Common myeloid progenitor, CD34-positive (primary cell): ENCODE results near the gene JAKMIP2.

Experiments
- CTCF ChIA-PET: fragments of 350-600 bp; sonication (Branson Sonifier 250); formaldehyde crosslinking; loops from one replicate; lab custom pipeline; 2021; ENCODE audit warnings: antibody characterized with exemption; lab: Charles Lee
- POLR2A ChIA-PET: fragments of 350-600 bp; sonication (Branson Sonifier 250); formaldehyde crosslinking; loops from one replicate; lab custom pipeline; 2021; ENCODE audit warnings: antibody characterized with exemption; lab: Charles Lee
- DNase-seq, 3 donors: peaks; one replicate each; pipeline versions ENCODE4 v3.0.0 to v3.0.0-alpha.2; 2013
- H3K27ac ChIP-seq, 2 experiments: 1 replicate in 1 of 2; 2 replicates in 1 of 2; pipeline ENCODE4 v1.7.0; 2013; ENCODE audit warnings: inconsistent platforms in 2 of 2, low read length in 2 of 2, mild to moderate bottlenecking in 2 of 2, low read depth in 1 of 2, moderate library complexity in 1 of 2; ENCODE audit not compliant: severe bottlenecking in 2 of 2, insufficient read depth in 1 of 2, poor library complexity in 1 of 2
- H3K27me3 ChIP-seq, 5 experiments: replicated peaks in 2 of 5; 1 replicate in 3 of 5; 2 replicates in 2 of 5; pipeline versions ENCODE4 v1.6.1 to v1.7.0; 2013; ENCODE audit warnings: low read length in 4 of 5, mild to moderate bottlenecking in 2 of 5, moderate library complexity in 2 of 5, inconsistent platforms in 1 of 5; ENCODE audit not compliant: insufficient read depth in 5 of 5, control insufficient read depth in 4 of 5
- H3K36me3 ChIP-seq, 4 experiments: 1 replicate in 2 of 4; 2 replicates in 2 of 4; pipeline versions ENCODE4 v1.6.1 to v1.7.0; 2013; ENCODE audit warnings: low read length in 3 of 4, control low read depth in 1 of 4, mild to moderate bottlenecking in 1 of 4; ENCODE audit not compliant: control insufficient read depth in 4 of 4, insufficient read depth in 4 of 4
- H3K4me1 ChIP-seq, 4 experiments: 1 replicate in 3 of 4; 2 replicates in 1 of 4; pipeline versions ENCODE4 v1.6.1 to v1.7.1; 2013; ENCODE audit warnings: low read length in 3 of 4, mild to moderate bottlenecking in 3 of 4, control low read depth in 1 of 4, inconsistent platforms in 1 of 4, moderate library complexity in 1 of 4; ENCODE audit not compliant: control insufficient read depth in 4 of 4, insufficient read depth in 4 of 4; ENCODE audit errors: control extremely low read depth in 1 of 4
- H3K4me3 ChIP-seq, 7 experiments: 1 replicate in 4 of 7; 2 replicates in 3 of 7; pipeline versions ENCODE4 v1.5.1 to v1.7.0; 2013; ENCODE audit warnings: mild to moderate bottlenecking in 7 of 7, low read length in 6 of 7, moderate library complexity in 6 of 7, inconsistent platforms in 2 of 7, low read depth in 2 of 7, control low read depth in 1 of 7; ENCODE audit not compliant: insufficient read depth in 4 of 7, control insufficient read depth in 1 of 7; ENCODE audit errors: extremely low read depth in 1 of 7
- H3K9me3 ChIP-seq, 5 experiments: 1 replicate in 4 of 5; 2 replicates in 1 of 5; pipeline versions ENCODE4 v1.6.1 to v1.7.1; 2013; ENCODE audit warnings: low read length in 4 of 5, mild to moderate bottlenecking in 2 of 5, inconsistent platforms in 1 of 5, low read depth in 1 of 5, moderate library complexity in 1 of 5; ENCODE audit not compliant: control insufficient read depth in 4 of 5, insufficient read depth in 2 of 5; ENCODE audit errors: control extremely low read depth in 1 of 5
- WGBS: methylation state at CpG from one replicate; pipeline ENCODE4 v1.1.5; 2013; ENCODE audit not compliant: insufficient coverage; 5-methylcytosine and 5-hydroxymethylcytosine counted together

The JAKMIP2 gene

GRCh38 chr5:147712598-147712997, 69.9 kb downstream of the JAKMIP2 start:
- Histone ChIP-seq H3K36me3 (no peaks in the 10 kb centered on the region), H3K27ac (peak overlapping the region; percentile 55 to 71), H3K4me1 (peaks cover 0 to 16% (median 6%) of the 10 kb centered on the region in 4 experiments), H3K27me3 (no peaks in the 10 kb centered on the region), H3K9me3 (no peaks in the 10 kb centered on the region), H3K4me3 (peak overlapping the region in 6 of 7 experiments; percentile 28 to 72 (median 46))
- ChIA-PET CTCF (no interaction called here), POLR2A (interaction anchor here (0.6 kb wide), 1 partner anchor 449 kb away, joined by 3 read pairs; no protein-coding TSS in a partner anchor)
- DNase-seq: peak; percentile 20 to 57 (median 49)
- WGBS: 0% methylated on average over 1 of the region's 4 CpGs

DNA sequence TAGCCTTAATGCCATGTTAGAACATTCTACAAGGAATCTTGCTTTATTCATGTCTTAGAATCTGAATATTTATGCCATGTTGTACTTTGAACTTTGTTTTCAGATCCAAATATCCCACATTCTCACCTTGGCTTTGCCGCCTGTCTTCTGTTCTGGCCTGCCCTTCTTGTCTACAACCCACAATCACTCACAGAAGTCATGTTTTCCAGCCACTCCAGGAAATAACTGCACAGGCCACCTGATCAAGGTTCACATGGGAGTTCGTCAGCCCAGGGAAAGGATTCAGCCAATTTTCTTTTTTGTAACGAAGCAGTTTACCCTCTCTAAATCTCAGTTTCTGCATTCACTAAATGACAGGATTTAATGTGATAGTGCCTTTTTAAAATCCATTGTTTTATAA, 70.5 kb downstream of the JAKMIP2 start:
- WGBS: 92% methylated on average over 2 of the region's 3 CpGs

DNA sequence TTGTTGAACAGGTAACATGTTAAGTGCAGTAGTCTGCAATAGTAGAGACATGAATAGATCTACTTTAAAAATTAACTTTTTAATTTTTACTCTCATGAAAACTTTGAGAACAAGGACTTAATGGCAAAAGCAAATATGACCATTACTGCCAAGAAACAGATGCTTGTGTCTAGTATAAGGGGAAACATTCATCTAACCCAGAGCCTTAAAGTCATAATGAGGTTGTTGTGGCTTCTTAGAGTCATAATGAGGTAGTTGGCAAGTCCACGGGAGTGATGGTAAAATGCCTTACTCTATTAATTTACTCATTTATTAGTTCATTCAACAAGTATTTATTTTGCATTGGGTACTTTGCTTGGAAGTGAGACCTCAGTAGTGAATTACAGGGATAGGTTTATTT, 71.5 kb downstream of the JAKMIP2 start:
- Histone ChIP-seq H3K27me3 (no peaks in the 10 kb centered on the region), H3K27ac (no peak overlapping the region), H3K4me1 (peaks cover 0 to 16% (median 6%) of the 10 kb centered on the region in 4 experiments), H3K36me3 (no peaks in the 10 kb centered on the region), H3K9me3 (no peaks in the 10 kb centered on the region), H3K4me3 (no peak overlapping the region)
- POLR2A ChIA-PET: no interaction called here
- peak in 1 of 3 donors; percentile 21 for DNase-seq
- WGBS: no CpG with 5 or more reads among the region's 1 CpG
- CTCF ChIA-PET: no interaction called here

More for the DNA sequence above, 70.5 kb downstream of the JAKMIP2 start:
- peak overlapping the region in 1 of 2 experiments; percentile 55 for H3K27ac ChIP-seq
- no peak for DNase-seq
- no peaks in the 10 kb centered on the region for H3K27me3 ChIP-seq
- peaks cover 0 to 16% (median 6%) of the 10 kb centered on the region in 4 experiments for H3K4me1 ChIP-seq
- ChIA-PET POLR2A (interaction anchor here (0.6 kb wide), 1 partner anchor 449 kb away, joined by 3 read pairs; no protein-coding TSS in a partner anchor), CTCF (no interaction called here)
- no peaks in the 10 kb centered on the region for H3K9me3 ChIP-seq
- peak overlapping the region in 1 of 7 experiments; percentile 56 for H3K4me3 ChIP-seq
- H3K36me3 ChIP-seq: no peaks in the 10 kb centered on the region

DNA sequence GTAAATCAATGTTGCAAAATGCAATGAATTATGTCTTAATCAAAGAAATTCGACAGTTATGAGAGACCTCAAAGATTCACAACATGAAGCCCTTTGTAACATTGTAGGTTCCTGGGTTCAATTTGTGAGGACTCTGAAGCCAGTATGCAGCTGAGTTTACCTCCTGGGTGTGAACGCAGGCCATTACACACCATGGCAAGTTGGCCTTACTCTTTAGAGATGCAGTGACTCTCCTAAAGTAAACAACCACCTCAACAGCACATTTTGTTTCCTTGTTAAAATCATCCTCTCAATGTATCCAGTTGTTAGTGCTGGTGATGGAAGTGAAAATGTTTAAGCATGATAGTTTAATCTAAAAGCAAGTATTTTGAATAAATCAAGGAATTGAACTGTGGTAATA, 73.8 kb downstream of the JAKMIP2 start:
- Histone ChIP-seq H3K27me3 (no peaks in the 10 kb centered on the region), H3K4me1 (peaks cover 0 to 15% (median 6%) of the 10 kb centered on the region in 4 experiments), H3K9me3 (no peaks in the 10 kb centered on the region), H3K4me3 (no peak overlapping the region), H3K27ac (no peak overlapping the region), H3K36me3 (no peaks in the 10 kb centered on the region)
- CTCF ChIA-PET: interaction anchor here (1.0 kb wide), 1 partner anchor 20 kb away, joined by 3 read pairs; no protein-coding TSS in a partner anchor
- POLR2A ChIA-PET: no interaction called here
- DNase-seq: no peak
- WGBS: 94% methylated on average over 2 of the region's 2 CpGs

DNA sequence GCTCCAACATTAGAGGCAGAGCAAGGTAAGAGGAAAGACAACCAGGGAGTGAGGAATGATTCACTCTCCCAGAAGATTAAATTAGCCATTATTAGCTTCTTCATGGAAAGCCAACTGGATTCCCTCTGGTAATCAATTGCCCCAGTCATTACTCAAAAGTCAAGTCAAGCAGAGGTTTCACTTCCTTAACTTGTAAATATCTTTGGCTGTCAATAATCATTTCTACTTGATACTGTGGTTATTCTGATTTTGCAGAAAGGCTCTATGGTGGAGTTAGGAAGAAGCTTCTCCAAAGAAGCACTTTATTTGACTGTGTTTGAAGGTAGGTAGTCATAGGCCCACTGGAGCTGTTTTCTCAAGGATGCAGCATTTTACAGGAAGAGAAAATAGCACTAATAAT, 78.0 kb downstream of the JAKMIP2 start:
- CTCF ChIA-PET: no interaction called here
- Histone ChIP-seq H3K4me3 (no peak overlapping the region), H3K27me3 (no peaks in the 10 kb centered on the region), H3K9me3 (peaks cover 0 to 2% (median 0%) of the 10 kb centered on the region in 5 experiments), H3K4me1 (no peaks in the 10 kb centered on the region), H3K27ac (no peak overlapping the region), H3K36me3 (no peaks in the 10 kb centered on the region)
- POLR2A ChIA-PET: interaction anchor here (1.2 kb wide), 1 partner anchor 42 kb away, joined by 3 read pairs; no protein-coding TSS in a partner anchor
- DNase-seq: no peak

DNA sequence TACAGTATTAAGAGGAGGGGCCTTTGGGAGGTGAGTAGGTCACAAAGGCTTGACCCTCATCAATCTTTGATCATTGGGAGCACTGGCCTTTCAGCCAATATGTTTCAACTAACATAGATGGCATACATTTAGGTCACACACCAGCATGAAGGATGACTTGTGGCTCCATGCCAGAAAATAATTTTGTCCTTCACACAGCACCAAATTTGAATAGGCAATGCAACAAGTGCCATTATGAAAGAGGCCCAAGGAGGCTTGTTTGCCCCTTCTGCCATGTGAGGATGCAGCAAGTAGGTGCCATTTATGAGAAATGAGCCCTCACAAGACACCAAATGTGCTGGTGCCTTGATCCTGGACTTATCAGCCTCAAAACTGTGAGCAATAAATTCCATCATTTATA, 81.1 kb downstream of the JAKMIP2 start:
- Histone ChIP-seq H3K27me3 (no peaks in the 10 kb centered on the region), H3K36me3 (peaks cover 0 to 7% (median 3%) of the 10 kb centered on the region in 4 experiments), H3K4me1 (no peaks in the 10 kb centered on the region), H3K4me3 (no peak overlapping the region), H3K27ac (no peak overlapping the region), H3K9me3 (peaks cover 1 to 25% (median 18%) of the 10 kb centered on the region in 5 experiments)
- no peak for DNase-seq
- ChIA-PET CTCF (no interaction called here), POLR2A (no interaction called here)

GRCh38 chr5:147699496-147700088, 82.9 kb downstream of the JAKMIP2 start:
- peaks cover 1 to 25% (median 18%) of the 10 kb centered on the region in 5 experiments for H3K9me3 ChIP-seq
- H3K27me3 ChIP-seq: no peaks in the 10 kb centered on the region
- no peak for DNase-seq
- WGBS: 100% methylated on average over 2 of the region's 3 CpGs
- POLR2A ChIA-PET: no interaction called here
- no peak overlapping the region for H3K27ac ChIP-seq
- H3K4me1 ChIP-seq: no peaks in the 10 kb centered on the region
- H3K4me3 ChIP-seq: no peak overlapping the region
- peaks cover 0 to 7% (median 3%) of the 10 kb centered on the region in 4 experiments for H3K36me3 ChIP-seq
- CTCF ChIA-PET: no interaction called here
